ENCODE data around the gene GLRX3.

The GLRX3 gene

GRCh38 chr10:130127364-130128061 lies 8.7 kb upstream of the GLRX3 start (continued):
- TF ChIP-seq OSR2 (tag by site-specific recombination; IDR thresholded peaks at IDR 0.05) (no peak), GLIS2 (tag by site-specific recombination; IDR thresholded peaks at IDR 0.05) (no peak), EGR2 (tag by site-specific recombination; IDR thresholded peaks at IDR 0.05; ENCODE audit: low read depth) (no peak), ZNF701 (tag by site-specific recombination; IDR thresholded peaks at IDR 0.05) (no peak), IKZF3 (tag by site-specific recombination; IDR thresholded peaks at IDR 0.05) (peak; percentile 91), ZNF776 (tag by site-specific recombination; IDR thresholded peaks at IDR 0.05; ENCODE audit: borderline replicate concordance) (no peak), ZFP41 (tag by site-specific recombination; IDR thresholded peaks at IDR 0.05; ENCODE audit: borderline replicate concordance) (no peak), ZBTB8A (tag by site-specific recombination; IDR thresholded peaks at IDR 0.05) (no peak), ZIC2 (tag by site-specific recombination; IDR thresholded peaks at IDR 0.05) (no peak), ZNF341 (tag by site-specific recombination; IDR thresholded peaks at IDR 0.05; ENCODE audit: low read depth) (0 out of 2 replicates have a peak, but pooled peaks have one; percentile 43), ZNF121 (tag by site-specific recombination; IDR thresholded peaks at IDR 0.05) (no peak), SP2 (tag by site-specific recombination; IDR thresholded peaks at IDR 0.05) (no peak), SP7 (tag by site-specific recombination; IDR thresholded peaks at IDR 0.05) (peak; percentile 32; the same call in 1 of the 2 replicates), GLI4 (tag by site-specific recombination; IDR thresholded peaks at IDR 0.05) (no peak)
- TF ChIP-seq, protein P1, sequence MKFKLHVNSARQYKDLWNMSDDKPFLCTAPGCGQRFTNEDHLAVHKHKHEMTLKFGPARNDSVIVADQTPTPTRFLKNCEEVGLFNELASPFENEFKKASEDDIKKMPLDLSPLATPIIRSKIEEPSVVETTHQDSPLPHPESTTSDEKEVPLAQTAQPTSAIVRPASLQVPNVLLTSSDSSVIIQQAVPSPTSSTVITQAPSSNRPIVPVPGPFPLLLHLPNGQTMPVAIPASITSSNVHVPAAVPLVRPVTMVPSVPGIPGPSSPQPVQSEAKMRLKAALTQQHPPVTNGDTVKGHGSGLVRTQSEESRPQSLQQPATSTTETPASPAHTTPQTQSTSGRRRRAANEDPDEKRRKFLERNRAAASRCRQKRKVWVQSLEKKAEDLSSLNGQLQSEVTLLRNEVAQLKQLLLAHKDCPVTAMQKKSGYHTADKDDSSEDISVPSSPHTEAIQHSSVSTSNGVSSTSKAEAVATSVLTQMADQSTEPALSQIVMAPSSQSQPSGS (tag by site-specific recombination; IDR thresholded peaks at IDR 0.05; ENCODE audit: low read depth): no peak
- TF ChIP-seq, protein P2, sequence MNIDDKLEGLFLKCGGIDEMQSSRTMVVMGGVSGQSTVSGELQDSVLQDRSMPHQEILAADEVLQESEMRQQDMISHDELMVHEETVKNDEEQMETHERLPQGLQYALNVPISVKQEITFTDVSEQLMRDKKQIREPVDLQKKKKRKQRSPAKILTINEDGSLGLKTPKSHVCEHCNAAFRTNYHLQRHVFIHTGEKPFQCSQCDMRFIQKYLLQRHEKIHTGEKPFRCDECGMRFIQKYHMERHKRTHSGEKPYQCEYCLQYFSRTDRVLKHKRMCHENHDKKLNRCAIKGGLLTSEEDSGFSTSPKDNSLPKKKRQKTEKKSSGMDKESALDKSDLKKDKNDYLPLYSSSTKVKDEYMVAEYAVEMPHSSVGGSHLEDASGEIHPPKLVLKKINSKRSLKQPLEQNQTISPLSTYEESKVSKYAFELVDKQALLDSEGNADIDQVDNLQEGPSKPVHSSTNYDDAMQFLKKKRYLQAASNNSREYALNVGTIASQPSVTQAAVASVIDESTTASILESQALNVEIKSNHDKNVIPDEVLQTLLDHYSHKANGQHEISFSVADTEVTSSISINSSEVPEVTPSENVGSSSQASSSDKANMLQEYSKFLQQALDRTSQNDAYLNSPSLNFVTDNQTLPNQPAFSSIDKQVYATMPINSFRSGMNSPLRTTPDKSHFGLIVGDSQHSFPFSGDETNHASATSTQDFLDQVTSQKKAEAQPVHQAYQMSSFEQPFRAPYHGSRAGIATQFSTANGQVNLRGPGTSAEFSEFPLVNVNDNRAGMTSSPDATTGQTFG (tag by site-specific recombination; IDR thresholded peaks at IDR 0.05; ENCODE audit: borderline replicate concordance): no peak

- Histone ChIP-seq H3K9me3 (ENCODE audit: control insufficient read depth, insufficient read depth, low read depth, low read length) (no peaks in the 10 kb centered on the region), H3K4me1 (ENCODE audit: control insufficient read depth, insufficient read depth, low read length) (peaks cover 2% of the 10 kb centered on the region; the same call in 1 of the 2 replicates), H3K27ac (ENCODE audit: extremely low read depth, low read depth, low read length) (no peak overlapping the region), H3K4me3 (ENCODE audit: low read depth, low read length) (no peak overlapping the region), H3K36me3 (ENCODE audit: control insufficient read depth in 2 of 2, insufficient read depth in 1 of 2, low read length in 2 of 2) (no peaks in the 10 kb centered on the region)
- POLR2A ChIA-PET: interaction anchor here (3.3 kb wide), 1 partner anchor 18 kb away, joined by 23 read pairs; the partner anchor contains the start of gene C10orf143
- CTCF ChIA-PET: interaction anchor here (0.5 to 2.8 kb wide), 18 partner anchors 9 to 1885 kb away, joined by 3 to 14 read pairs (median 4); partner anchors contain the start of gene C10orf143
- TF ChIP-seq PRDM6 (tag by site-specific recombination; IDR thresholded peaks at IDR 0.05) (peak; percentile 59), ZNF211 (tag by site-specific recombination; IDR thresholded peaks at IDR 0.05; ENCODE audit: low read depth) (no peak), PRDM10 (tag by site-specific recombination; IDR thresholded peaks at IDR 0.05) (peak; percentile 32), ZBTB8A (tag by site-specific recombination; IDR thresholded peaks at IDR 0.05) (no peak)
Measured at GRCh38 chr10:130128062-130128781, 8.0 kb upstream of the GLRX3 start.
